Tibial nerve (tissue), 4 donors: ENCODE results near the gene DNAJC25. TPM values are rescaled to one million over a fixed set of nuclear protein-coding genes. Genes with fewer than 3 reads are reported as not detected.

Experiments used
- DNase-seq, 2 donors: peaks; one replicate each; pipeline ENCODE4 v3.0.0-alpha.2; 2019; ENCODE audit warnings: low spot score in 2 of 2
- H3K27ac ChIP-seq, 4 donors: fragments of 200-600 bp; sonication (generic) in 3 of 4; one replicate each; pipeline ENCODE4 v1.5.1; 2017 to 2019; ENCODE audit warnings: mild to moderate bottlenecking in 1 of 4
- H3K27me3 ChIP-seq, 2 donors: fragments of 200-600 bp; sonication (generic) in 1 of 2; one replicate each; pipeline versions ENCODE4 v1.5.1 to v1.6.0; 2017 to 2019
- H3K36me3 ChIP-seq, 3 donors: fragments of 200-600 bp; sonication (generic); one replicate each; pipeline ENCODE4 v1.5.1; 2018 to 2019
- H3K4me1 ChIP-seq, 4 donors: fragments of 200-600 bp; sonication (generic) in 3 of 4; one replicate each; pipeline ENCODE4 v1.5.1; 2017 to 2019
- H3K4me3 ChIP-seq, 4 donors: fragments of 200-600 bp; sonication (generic) in 3 of 4; one replicate each; pipeline ENCODE4 v1.5.1; 2017 to 2019; ENCODE audit warnings: mild to moderate bottlenecking in 1 of 4, moderate library complexity in 1 of 4
- H3K9me3 ChIP-seq, 4 donors: fragments of 200-600 bp; sonication (generic) in 3 of 4; one replicate each; pipeline ENCODE4 v1.5.1; 2017 to 2019
- EP300 ChIP-seq, 2 donors: sonication (generic); formaldehyde crosslinking; IDR thresholded peaks; one replicate each; pipeline ENCODE4 v1.6.1; 2017; ENCODE audit warnings: antibody characterized with exemption in 2 of 2, mild to moderate bottlenecking in 1 of 2
- POLR2A ChIP-seq, 2 donors: fragments of 450-650 bp; IDR thresholded peaks; one replicate each; pipeline ENCODE4 v1.6.1; 2017; ENCODE audit warnings: antibody characterized with exemption in 2 of 2, mild to moderate bottlenecking in 2 of 2, moderate library complexity in 2 of 2
- WGBS, 2 donors: methylation state at CpG; one replicate each; pipeline ENCODE4 v1.1.5; 2018; 5-methylcytosine and 5-hydroxymethylcytosine counted together
- total RNA-seq, 4 donors: library from RNA; depleted of rRNA; stranded (reverse); fragments of >200 nt; gene quantifications; one replicate each; pipeline ENCODE4 v1.1.0, GENCODE V29; 2016
- TF ChIP-seq, protein P1 (sequence below), 5 experiments: fragments of 200-600 bp in 3 of 5; fragments of 450-650 bp in 2 of 5; sonication (generic) in 3 of 5; IDR thresholded peaks; one replicate each; pipeline ENCODE4 v1.5.1; 2016 to 2019; ENCODE audit warnings: antibody characterized with exemption in 5 of 5, mild to moderate bottlenecking in 3 of 5, moderate library complexity in 2 of 5

The DNAJC25 gene
- total RNA-seq, 4 donors from 2014 or later, result 9.9 to 14.7 (median 12.6) TPM

DNA sequence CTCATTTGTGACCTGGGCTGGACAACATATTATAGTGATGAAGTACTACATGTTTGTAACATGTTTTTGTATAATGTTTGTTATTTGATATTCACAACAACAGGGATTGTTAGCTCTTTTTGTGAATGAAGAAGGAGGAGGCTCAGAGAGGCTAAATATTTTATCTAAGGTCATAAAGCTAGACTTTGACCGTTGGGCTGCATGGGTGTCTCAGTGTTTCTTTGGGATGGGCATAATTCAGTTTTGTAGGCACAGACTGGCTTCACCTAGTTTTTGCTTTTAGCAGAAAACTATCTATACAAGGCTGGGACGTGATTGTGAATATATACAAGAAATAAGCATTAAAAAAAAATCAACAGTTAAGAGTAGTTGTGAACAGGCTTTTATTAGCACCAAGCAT lies 15.3 kb downstream of the DNAJC25 start:
- Histone ChIP-seq H3K27me3 (no peaks in the 10 kb centered on the region), H3K27ac (no peak overlapping the region), H3K4me3 (no peak overlapping the region), H3K36me3 (peaks cover 0 to 38% (median 5%) of the 10 kb centered on the region in 3 donors), H3K4me1 (no peaks in the 10 kb centered on the region), H3K9me3 (no peaks in the 10 kb centered on the region)
- WGBS, 2 donors, result 64 to 69% methylated on average over 2 of the region's 2 CpGs
- no peak for DNase-seq
- TF ChIP-seq EP300 (IDR thresholded peaks at IDR 0.05) (no peak), POLR2A (IDR thresholded peaks at IDR 0.05) (no peak)
- TF ChIP-seq, protein P1, sequence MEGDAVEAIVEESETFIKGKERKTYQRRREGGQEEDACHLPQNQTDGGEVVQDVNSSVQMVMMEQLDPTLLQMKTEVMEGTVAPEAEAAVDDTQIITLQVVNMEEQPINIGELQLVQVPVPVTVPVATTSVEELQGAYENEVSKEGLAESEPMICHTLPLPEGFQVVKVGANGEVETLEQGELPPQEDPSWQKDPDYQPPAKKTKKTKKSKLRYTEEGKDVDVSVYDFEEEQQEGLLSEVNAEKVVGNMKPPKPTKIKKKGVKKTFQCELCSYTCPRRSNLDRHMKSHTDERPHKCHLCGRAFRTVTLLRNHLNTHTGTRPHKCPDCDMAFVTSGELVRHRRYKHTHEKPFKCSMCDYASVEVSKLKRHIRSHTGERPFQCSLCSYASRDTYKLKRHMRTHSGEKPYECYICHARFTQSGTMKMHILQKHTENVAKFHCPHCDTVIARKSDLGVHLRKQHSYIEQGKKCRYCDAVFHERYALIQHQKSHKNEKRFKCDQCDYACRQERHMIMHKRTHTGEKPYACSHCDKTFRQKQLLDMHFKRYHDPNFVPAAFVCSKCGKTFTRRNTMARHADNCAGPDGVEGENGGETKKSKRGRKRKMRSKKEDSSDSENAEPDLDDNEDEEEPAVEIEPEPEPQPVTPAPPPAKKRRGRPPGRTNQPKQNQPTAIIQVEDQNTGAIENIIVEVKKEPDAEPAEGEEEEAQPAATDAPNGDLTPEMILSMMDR (IDR thresholded peaks at IDR 0.05), result no peak

DNA sequence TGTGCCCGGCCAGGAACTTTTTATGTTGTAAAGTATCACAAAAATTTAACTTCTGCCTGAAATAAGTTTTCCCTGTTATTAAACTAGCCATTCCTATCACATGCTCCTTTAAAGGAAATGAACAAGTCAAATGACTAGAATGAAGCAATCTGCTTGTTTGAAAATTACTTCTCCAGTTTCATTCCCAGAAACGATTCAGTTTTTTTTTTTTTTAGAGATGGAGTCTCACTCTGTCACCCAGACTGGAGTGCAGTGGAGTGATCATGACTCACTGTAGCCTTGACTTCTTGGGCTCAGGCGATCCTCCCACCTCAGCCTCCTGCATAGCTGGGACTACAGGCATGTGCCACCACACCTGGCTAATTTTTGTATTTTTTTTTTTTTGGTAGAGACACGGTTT lies 16.9 kb downstream of the DNAJC25 start:
- 83 to 86% methylated on average over 4 of the region's 4 CpGs for WGBS, 2 donors
- Histone ChIP-seq H3K4me1 (no peaks in the 10 kb centered on the region), H3K27me3 (no peaks in the 10 kb centered on the region), H3K27ac (no peak overlapping the region), H3K9me3 (no peaks in the 10 kb centered on the region), H3K4me3 (no peak overlapping the region), H3K36me3 (peaks cover 0 to 38% (median 5%) of the 10 kb centered on the region in 3 donors)
- TF ChIP-seq POLR2A (IDR thresholded peaks at IDR 0.05) (no peak), EP300 (IDR thresholded peaks at IDR 0.05) (no peak)
- TF ChIP-seq, protein P1 (IDR thresholded peaks at IDR 0.05), result no peak
- DNase-seq, result no peak

DNA sequence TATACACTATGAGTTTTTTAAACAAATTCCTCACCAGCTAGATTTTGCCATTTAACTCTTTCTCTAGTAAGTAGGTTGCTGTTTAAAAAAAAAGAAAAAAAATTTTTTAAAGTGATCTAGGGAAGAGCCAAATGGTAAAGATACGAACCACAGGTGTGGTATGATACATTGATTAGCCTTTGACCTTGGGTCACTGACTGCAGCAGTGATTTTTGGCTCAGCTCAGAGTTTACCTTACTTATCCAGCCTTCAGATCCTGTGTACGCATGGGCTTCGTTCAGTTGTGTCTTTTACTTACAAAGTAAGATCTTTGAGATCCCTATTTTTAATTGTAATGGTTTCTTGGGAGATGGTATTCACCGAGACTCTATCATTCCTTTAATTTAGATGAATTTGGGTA lies 17.9 kb downstream of the DNAJC25 start:
- H3K9me3 ChIP-seq, result no peaks in the 10 kb centered on the region
- no peak overlapping the region for H3K4me3 ChIP-seq
- peaks cover 0 to 42% (median 5%) of the 10 kb centered on the region in 3 donors for H3K36me3 ChIP-seq
- H3K27ac ChIP-seq, result no peak overlapping the region
- no peak for TF ChIP-seq EP300 (IDR thresholded peaks at IDR 0.05)
- TF ChIP-seq POLR2A (IDR thresholded peaks at IDR 0.05), result no peak
- TF ChIP-seq, protein P1 (IDR thresholded peaks at IDR 0.05), result no peak
- H3K4me1 ChIP-seq, result no peaks in the 10 kb centered on the region
- DNase-seq, result no peak
- H3K27me3 ChIP-seq, result no peaks in the 10 kb centered on the region
- WGBS, 2 donors, result 84 to 90% methylated on average over 4 of the region's 4 CpGs

DNA sequence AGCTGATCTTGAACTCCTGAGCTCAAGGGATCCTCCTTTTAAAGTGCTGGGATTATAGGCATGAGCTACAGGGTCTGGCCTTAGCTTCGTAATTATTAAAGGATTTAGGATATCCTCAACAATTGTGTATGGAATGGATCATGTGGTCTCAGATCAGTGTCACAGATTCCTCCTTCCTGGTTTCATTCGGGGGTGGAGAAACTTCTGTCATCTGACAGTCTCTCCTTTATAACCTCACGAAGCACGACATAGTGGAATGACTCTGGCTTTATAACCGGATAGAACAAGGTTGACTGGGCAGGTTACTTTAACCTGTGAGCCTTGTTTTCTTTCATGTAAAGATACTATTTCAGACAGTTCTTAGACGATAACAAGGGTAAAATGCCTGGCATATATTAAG lies 25.9 kb downstream of the DNAJC25 start:
- H3K4me1 ChIP-seq, result peaks cover 0 to 4% (median 0%) of the 10 kb centered on the region in 4 donors
- no peak for DNase-seq
- no peak overlapping the region for H3K27ac ChIP-seq
- TF ChIP-seq EP300 (IDR thresholded peaks at IDR 0.05) (no peak), POLR2A (IDR thresholded peaks at IDR 0.05) (no peak)
- TF ChIP-seq, protein P1 (IDR thresholded peaks at IDR 0.05), result no peak
- H3K36me3 ChIP-seq, result peaks cover 0 to 21% (median 0%) of the 10 kb centered on the region in 3 donors
- WGBS, 2 donors, result 76 to 80% methylated on average over 6 of the region's 6 CpGs
- H3K9me3 ChIP-seq, result no peaks in the 10 kb centered on the region
- H3K27me3 ChIP-seq, result no peaks in the 10 kb centered on the region
- H3K4me3 ChIP-seq, result no peak overlapping the region

DNA sequence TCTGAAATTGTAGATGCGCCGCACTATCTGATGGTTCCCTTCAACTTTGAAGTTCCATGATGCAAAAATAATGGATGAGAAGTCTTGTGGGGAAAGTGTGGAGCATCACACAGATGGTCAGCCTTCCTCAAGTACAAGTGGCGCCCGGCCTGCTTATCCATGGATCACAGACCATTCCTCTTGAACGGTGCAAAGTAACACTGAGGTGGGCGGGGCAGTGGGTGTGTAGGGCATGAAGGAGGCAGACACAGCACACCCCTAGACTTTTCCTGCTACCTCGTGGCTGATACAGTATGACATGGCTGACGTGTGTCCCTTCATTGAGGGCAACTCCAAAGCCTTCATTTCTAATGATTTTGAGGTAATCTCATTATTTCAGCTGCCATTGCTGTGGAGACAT lies 27.8 kb downstream of the DNAJC25 start:
- H3K9me3 ChIP-seq, result no peaks in the 10 kb centered on the region
- H3K36me3 ChIP-seq, result peaks cover 0 to 16% (median 0%) of the 10 kb centered on the region in 3 donors
- DNase-seq, result no peak
- no peaks in the 10 kb centered on the region for H3K27me3 ChIP-seq
- H3K4me1 ChIP-seq, result peaks cover 0 to 21% (median 7%) of the 10 kb centered on the region in 4 donors
- no peak for TF ChIP-seq POLR2A (IDR thresholded peaks at IDR 0.05)
- TF ChIP-seq, protein P1 (IDR thresholded peaks at IDR 0.05), result no peak
- TF ChIP-seq EP300 (IDR thresholded peaks at IDR 0.05), result no peak
- no peak overlapping the region for H3K27ac ChIP-seq
- H3K4me3 ChIP-seq, result no peak overlapping the region
- WGBS, 2 donors, result 67 to 86% methylated on average over 8 of the region's 8 CpGs
